NK-92 (cell line): ENCODE results near the gene CDC42BPA.

Experiments used
- DNase-seq: peaks from one replicate; lab custom pipeline; 2025; ENCODE audit not compliant: unreplicated experiment; lab: John Stamatoyannopoulos, UW

The CDC42BPA gene

GRCh38 chr1:226983247-226983991, 334.9 kb downstream of the CDC42BPA start:
- no peak for DNase-seq

- no peak for DNase-seq
Observed at GRCh38 chr1:226982451-226983177, 335.7 kb downstream of the CDC42BPA start.

- DNase-seq = no peak
Observed at GRCh38 chr1:226981838-226982237, 336.5 kb downstream of the CDC42BPA start.

GRCh38 chr1:226981386-226981817, 336.9 kb downstream of the CDC42BPA start:
- no peak for DNase-seq

DNA sequence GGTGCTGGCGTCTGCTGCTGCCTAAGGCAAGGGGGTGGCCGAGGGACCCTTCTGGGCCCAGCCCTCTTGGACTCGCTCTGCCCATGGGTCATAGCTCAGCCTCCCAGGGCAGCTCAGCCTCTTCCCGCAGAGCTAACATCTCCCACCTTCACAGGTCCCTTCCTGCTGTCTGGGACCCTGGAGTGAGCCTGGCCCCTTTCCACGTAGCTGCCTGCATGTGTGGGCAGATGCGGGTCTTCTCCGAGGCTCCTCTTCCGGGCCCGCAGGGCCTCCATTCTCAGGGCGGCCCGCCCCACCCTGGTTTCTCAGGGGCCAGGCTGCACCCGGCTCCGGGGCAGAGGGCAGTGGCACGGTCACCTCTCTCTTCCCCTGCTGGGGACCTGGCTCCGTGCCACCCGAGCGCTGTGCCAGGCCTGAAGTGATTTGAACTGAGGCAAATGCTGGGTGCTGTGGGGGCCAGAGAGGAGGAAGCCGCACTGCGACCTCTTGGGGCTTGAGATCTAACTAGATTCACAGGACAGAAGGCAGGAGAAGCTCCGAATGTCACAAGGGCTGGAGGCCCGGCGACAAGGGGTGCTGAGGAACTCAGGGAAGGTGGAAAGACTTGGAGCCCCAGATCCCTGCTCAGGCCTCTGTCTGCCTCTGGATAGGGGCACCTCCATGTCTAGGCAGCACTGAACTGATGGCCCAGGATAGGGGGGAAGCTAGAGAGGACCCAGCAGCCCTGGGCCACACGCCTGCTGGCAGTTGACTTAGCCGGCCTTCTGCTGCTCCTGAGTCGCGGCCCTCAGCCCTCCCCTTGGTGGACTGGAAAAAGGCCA, 337.5 kb downstream of the CDC42BPA start:
- no peak for DNase-seq

- DNase-seq = no peak
Observed at GRCh38 chr1:226980122-226980560, 338.2 kb downstream of the CDC42BPA start.

DNA sequence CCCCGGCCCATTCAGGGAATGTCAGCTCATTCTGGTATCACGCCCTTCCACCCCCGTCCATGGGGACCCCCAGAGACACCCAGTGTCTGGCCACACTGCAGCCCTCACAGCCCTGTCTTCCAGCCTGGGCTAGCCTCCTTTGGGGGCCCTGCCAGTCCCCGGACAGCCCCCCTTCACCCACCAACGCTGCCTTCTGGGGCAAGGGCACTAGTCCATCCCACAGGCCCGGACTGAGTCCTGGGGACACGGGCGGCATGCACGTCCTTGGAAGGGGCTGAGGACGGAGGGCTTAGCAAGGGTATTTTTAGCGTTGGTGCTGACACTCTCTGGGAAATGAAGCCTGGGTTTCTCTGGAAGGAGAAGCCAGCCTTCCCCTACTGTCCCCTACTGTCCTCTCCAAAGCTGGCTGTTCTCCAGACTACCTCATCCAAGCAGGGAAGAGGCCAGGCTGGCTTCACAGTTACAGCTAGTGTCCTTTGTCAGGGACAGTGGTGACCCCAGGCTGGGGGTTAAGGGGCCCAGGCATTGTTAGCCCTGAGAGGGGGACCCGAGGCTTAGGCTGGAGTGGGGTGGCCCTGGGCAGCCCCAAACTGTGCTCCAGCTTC, 338.7 kb downstream of the CDC42BPA start:
- DNase-seq = no peak

- DNase-seq = no peak
Observed at GRCh38 chr1:226979115-226979516, 339.2 kb downstream of the CDC42BPA start.

- no peak for DNase-seq
Observed at GRCh38 chr1:226978432-226979114, 339.7 kb downstream of the CDC42BPA start.

- no peak for DNase-seq
Observed at GRCh38 chr1:226977643-226978431, 340.5 kb downstream of the CDC42BPA start.

DNA sequence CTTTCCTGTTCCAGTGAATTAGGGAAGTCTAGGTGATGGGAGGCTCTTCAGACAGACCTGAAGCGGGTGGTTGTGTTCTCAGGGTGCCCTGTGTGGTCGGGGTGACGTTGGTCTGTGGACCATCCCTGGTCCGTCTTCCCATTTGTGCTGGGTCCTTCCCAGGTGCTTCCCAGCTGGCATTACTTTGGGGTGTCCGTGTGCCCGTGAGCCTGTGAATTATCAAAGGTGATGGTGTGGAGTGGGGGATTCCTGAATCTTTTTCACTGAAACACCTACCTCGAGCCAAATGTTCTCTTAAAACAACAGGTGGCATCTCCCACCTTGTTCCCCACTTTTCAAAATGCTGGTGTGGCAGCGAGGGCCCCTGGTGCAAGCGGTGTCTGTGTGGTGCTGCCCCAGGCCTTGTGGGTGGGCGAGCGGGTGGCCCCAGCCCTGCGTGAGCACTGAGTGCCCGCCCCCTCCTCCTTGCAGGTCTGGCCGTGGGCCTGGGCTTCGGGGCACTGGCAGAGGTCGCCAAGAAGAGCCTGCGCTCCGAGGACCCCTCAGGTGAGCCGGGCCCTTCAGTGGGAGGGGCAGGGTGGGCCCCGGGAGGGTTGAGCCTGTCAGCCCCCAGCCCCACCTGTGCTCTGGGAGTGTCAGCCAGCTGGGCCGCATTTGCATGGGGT, 341.2 kb downstream of the CDC42BPA start:
- no peak for DNase-seq

- DNase-seq = no peak
Observed at GRCh38 chr1:226976276-226976977, 341.9 kb downstream of the CDC42BPA start.

DNA sequence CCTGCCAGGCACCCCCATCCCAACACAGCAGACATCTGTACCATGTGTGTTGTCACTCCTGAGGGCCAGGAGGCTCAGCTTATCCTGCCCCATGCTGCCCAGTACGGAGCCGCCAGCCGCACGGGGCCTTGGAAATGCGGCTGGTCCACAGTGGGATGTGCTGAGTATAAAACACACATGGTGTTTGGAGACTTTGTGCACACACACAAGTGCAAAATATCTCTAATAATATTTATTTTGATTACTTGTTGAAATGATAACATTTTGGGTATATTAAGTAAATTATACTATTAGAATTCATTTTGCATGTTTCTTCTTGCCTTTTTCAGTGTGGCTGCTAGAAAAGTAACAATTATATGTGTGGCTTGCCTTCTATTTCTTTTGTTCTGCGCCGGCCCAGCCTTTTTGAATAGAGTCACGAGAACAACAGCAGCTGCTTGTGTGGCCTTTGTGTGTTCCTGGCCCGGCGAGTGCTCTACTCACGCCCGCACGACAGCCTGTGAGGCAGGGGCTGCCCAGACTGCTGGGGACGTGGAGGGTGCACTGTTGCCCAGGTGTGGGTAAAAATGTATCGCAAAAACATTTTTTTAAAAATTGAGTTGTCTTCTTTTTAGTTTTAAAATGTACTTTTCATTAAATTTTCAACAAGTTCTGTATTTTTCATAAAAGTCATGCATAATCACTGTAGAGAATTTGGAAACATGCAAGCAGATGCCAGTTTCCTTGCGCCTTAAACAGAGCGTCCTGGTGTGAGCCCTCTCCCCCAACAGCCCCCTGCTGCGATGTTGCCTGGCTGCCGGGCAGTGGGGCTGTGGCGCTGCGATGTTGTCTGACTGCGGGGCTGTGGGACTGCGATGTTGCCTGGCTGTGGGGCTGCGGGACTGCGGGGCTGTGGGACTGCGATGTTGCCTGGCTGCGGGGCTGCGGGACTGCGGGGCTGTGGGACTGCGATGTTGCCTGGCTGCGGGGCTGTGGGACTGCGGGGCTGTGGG, 342.7 kb downstream of the CDC42BPA start:
- DNase-seq = no peak

- no peak for DNase-seq
Observed at GRCh38 chr1:226974544-226975258, 343.6 kb downstream of the CDC42BPA start.

GRCh38 chr1:226973898-226974543, 344.3 kb downstream of the CDC42BPA start:
- DNase-seq = no peak

DNA sequence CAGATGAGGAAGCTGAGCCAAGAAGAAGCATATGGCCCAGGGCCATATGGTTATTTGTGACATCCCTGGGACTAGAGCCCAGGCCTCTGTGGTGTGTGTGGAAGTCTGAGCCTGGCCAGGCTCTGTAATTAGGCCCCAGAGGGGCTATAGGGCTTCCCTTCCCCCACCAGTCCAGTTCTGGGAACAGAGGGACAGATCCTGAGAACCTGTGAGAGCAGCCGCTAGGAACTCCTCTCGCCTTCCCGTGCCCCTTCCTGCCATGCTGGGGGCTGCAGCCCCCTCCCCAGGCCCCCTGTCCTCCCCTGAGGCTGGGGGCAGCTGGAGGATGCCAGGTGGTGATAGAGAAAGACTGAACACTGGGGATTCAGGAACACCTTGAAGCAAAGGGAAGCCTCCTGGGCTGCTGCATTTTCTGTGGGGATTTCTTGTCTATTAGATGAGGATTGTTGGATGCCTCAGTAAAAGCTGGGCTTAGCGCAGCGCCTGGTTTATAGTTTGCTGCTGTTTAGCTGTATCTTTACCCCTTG, 344.9 kb downstream of the CDC42BPA start:
- DNase-seq = no peak
